ENCODE results near the gene ZNF69.
"Not testable (repeated sequence)": the region's sequence is repeated elsewhere in the genome, so short reads cannot be mapped to it uniquely, and the experiment has no call there.

Gene ZNF69

GRCh38 chr19:11881151-11881800, 6.3 kb upstream of the ZNF69 start:
- Histone ChIP-seq H3K4me3 (ENCODE audit: low read length in 2 of 2) (no peak overlapping the region), H3K79me1 (ENCODE audit: low read depth, low read length) (no peaks in the 10 kb centered on the region), H3K4ac (ENCODE audit: low read length) (no peak overlapping the region), H3K4me2 (ENCODE audit: insufficient read depth, low read length, poor library complexity, severe bottlenecking) (no peak overlapping the region), H2BK5ac (ENCODE audit: low read length) (peak overlapping the region; percentile 13), H4K91ac (ENCODE audit: low read depth, low read length, poor library complexity) (no peak overlapping the region), H2AK5ac (ENCODE audit: low read depth, low read length) (no peak overlapping the region), H4K8ac (ENCODE audit: low read depth, low read length) (no peak overlapping the region), H3K9ac (ENCODE audit: low read depth, low read length, poor library complexity) (no peak overlapping the region), H3K23ac (ENCODE audit: low read depth, low read length, poor library complexity) (no peak overlapping the region), H3K27me3 (ENCODE audit: control insufficient read depth in 3 of 3, insufficient read depth in 3 of 3, low read depth in 1 of 3, low read length in 3 of 3) (no peaks in the 10 kb centered on the region), H3K14ac (ENCODE audit: low read length) (no peak overlapping the region), H3K36me3 (replicated peaks in 1 of 2; ENCODE audit: control insufficient read depth in 2 of 2, insufficient read depth in 2 of 2, low read length in 2 of 2) (no peaks in the 10 kb centered on the region), H3K4me1 (ENCODE audit: control insufficient read depth in 2 of 2, insufficient read depth in 1 of 2, low read depth in 1 of 2, low read length in 2 of 2) (no peaks in the 10 kb centered on the region), H3K9me3 (replicated peaks in 1 of 2; ENCODE audit: control insufficient read depth in 2 of 2, insufficient read depth in 1 of 2, low read depth in 1 of 2, low read length in 2 of 2) (peaks cover 6 to 21% of the 10 kb centered on the region in 2 donors), H2AFZ (ENCODE audit: low read length) (no peak overlapping the region), H2BK12ac (ENCODE audit: low read length) (no peak overlapping the region), H2BK120ac (ENCODE audit: low read depth, low read length) (no peak overlapping the region), H2BK15ac (ENCODE audit: low read length) (no peak overlapping the region), H3K18ac (ENCODE audit: low read length) (peak overlapping the region; percentile 57), H3K27ac (replicated peaks; ENCODE audit: low read length) (no peak overlapping the region)
- no CpG with 5 or more reads among the region's 10 CpGs for WGBS, 2 donors (ENCODE audit: extremely low coverage in 2 of 2, insufficient read length in 2 of 2, insufficient replicate concordance in 1 of 2)
- peak; percentile 62 for DNase-seq (ENCODE audit: low spot score)

- H3K14ac ChIP-seq (ENCODE audit: low read length), result no peak overlapping the region
- no CpG with 5 or more reads among the region's 2 CpGs for WGBS, 2 donors (ENCODE audit: extremely low coverage in 2 of 2, insufficient read length in 2 of 2, insufficient replicate concordance in 1 of 2)
- no peaks in the 10 kb centered on the region for H3K79me1 ChIP-seq (ENCODE audit: low read depth, low read length)
- peaks cover 3 to 4% of the 10 kb centered on the region in 2 donors for H3K4me1 ChIP-seq (ENCODE audit: control insufficient read depth in 2 of 2, insufficient read depth in 1 of 2, low read depth in 1 of 2, low read length in 2 of 2)
- H2BK12ac ChIP-seq (ENCODE audit: low read length), result no peak overlapping the region
- H3K27ac ChIP-seq (replicated peaks; ENCODE audit: low read length), result no peak overlapping the region
- no peak overlapping the region for H2AFZ ChIP-seq (ENCODE audit: low read length)
- no peak overlapping the region for H2BK120ac ChIP-seq (ENCODE audit: low read depth, low read length)
- H2BK5ac ChIP-seq (ENCODE audit: low read length), result no peak overlapping the region
- H3K23ac ChIP-seq (ENCODE audit: low read depth, low read length, poor library complexity), result no peak overlapping the region
- H3K9ac ChIP-seq (ENCODE audit: low read depth, low read length, poor library complexity), result no peak overlapping the region
- H4K91ac ChIP-seq (ENCODE audit: low read depth, low read length, poor library complexity), result no peak overlapping the region
- H3K4me3 ChIP-seq (ENCODE audit: low read length in 2 of 2), result no peak overlapping the region
- H3K9me3 ChIP-seq (replicated peaks in 1 of 2; ENCODE audit: control insufficient read depth in 2 of 2, insufficient read depth in 1 of 2, low read depth in 1 of 2, low read length in 2 of 2), result peaks cover 6 to 24% of the 10 kb centered on the region in 2 donors
- H3K36me3 ChIP-seq (replicated peaks in 1 of 2; ENCODE audit: control insufficient read depth in 2 of 2, insufficient read depth in 2 of 2, low read length in 2 of 2), result no peaks in the 10 kb centered on the region
- H3K4me2 ChIP-seq (ENCODE audit: insufficient read depth, low read length, poor library complexity, severe bottlenecking), result no peak overlapping the region
- no peaks in the 10 kb centered on the region for H3K27me3 ChIP-seq (ENCODE audit: control insufficient read depth in 3 of 3, insufficient read depth in 3 of 3, low read depth in 1 of 3, low read length in 3 of 3)
- no peak for DNase-seq (ENCODE audit: low spot score)
- no peak overlapping the region for H4K8ac ChIP-seq (ENCODE audit: low read depth, low read length)
- H2BK15ac ChIP-seq (ENCODE audit: low read length), result no peak overlapping the region
- no peak overlapping the region for H3K4ac ChIP-seq (ENCODE audit: low read length)
- no peak overlapping the region for H3K18ac ChIP-seq (ENCODE audit: low read length)
- H2AK5ac ChIP-seq (ENCODE audit: low read depth, low read length), result no peak overlapping the region
Observed at GRCh38 chr19:11882606-11883005, 5.0 kb upstream of the ZNF69 start.

GRCh38 chr19:11887234-11887610, 360 bp upstream of the ZNF69 start:
- peak overlapping the region; percentile 45 for H3K9ac ChIP-seq (ENCODE audit: low read depth, low read length, poor library complexity)
- H2BK12ac ChIP-seq (ENCODE audit: low read length), result no peak overlapping the region
- no peak overlapping the region for H3K4ac ChIP-seq (ENCODE audit: low read length)
- H4K91ac ChIP-seq (ENCODE audit: low read depth, low read length, poor library complexity), result no peak overlapping the region
- no peak overlapping the region for H3K14ac ChIP-seq (ENCODE audit: low read length)
- peak overlapping the region; percentile 40 for H2BK15ac ChIP-seq (ENCODE audit: low read length)
- H3K9me3 ChIP-seq (replicated peaks in 1 of 2; ENCODE audit: control insufficient read depth in 2 of 2, insufficient read depth in 1 of 2, low read depth in 1 of 2, low read length in 2 of 2), result peaks cover 9 to 24% of the 10 kb centered on the region in 2 donors
- H3K23ac ChIP-seq (ENCODE audit: low read depth, low read length, poor library complexity), result peak overlapping the region; percentile 6
- H3K27me3 ChIP-seq (ENCODE audit: control insufficient read depth in 3 of 3, insufficient read depth in 3 of 3, low read depth in 1 of 3, low read length in 3 of 3), result no peaks in the 10 kb centered on the region
- peak overlapping the region; percentile 93 for H2AFZ ChIP-seq (ENCODE audit: low read length)
- peaks cover 3 to 17% of the 10 kb centered on the region in 2 donors for H3K36me3 ChIP-seq (replicated peaks in 1 of 2; ENCODE audit: control insufficient read depth in 2 of 2, insufficient read depth in 2 of 2, low read length in 2 of 2)
- H2BK5ac ChIP-seq (ENCODE audit: low read length), result no peak overlapping the region
- H3K27ac ChIP-seq (replicated peaks; ENCODE audit: low read length), result peak overlapping the region; percentile 47
- WGBS, 2 donors (ENCODE audit: extremely low coverage in 2 of 2, insufficient read length in 2 of 2, insufficient replicate concordance in 1 of 2), result no CpG with 5 or more reads among the region's 7 CpGs
- peaks cover 3 to 17% of the 10 kb centered on the region in 2 donors for H3K4me1 ChIP-seq (ENCODE audit: control insufficient read depth in 2 of 2, insufficient read depth in 1 of 2, low read depth in 1 of 2, low read length in 2 of 2)
- no peaks in the 10 kb centered on the region for H3K79me1 ChIP-seq (ENCODE audit: low read depth, low read length)
- no peak overlapping the region for H2BK120ac ChIP-seq (ENCODE audit: low read depth, low read length)
- H3K4me2 ChIP-seq (ENCODE audit: insufficient read depth, low read length, poor library complexity, severe bottlenecking), result peak overlapping the region; percentile 34
- no peak overlapping the region for H2AK5ac ChIP-seq (ENCODE audit: low read depth, low read length)
- peak overlapping the region; percentile 61 for H3K18ac ChIP-seq (ENCODE audit: low read length)
- H3K4me3 ChIP-seq (ENCODE audit: low read length in 2 of 2), result peak overlapping the region in 1 of 2 donors; percentile 83
- H4K8ac ChIP-seq (ENCODE audit: low read depth, low read length), result no peak overlapping the region
- DNase-seq (ENCODE audit: low spot score), result no peak

GRCh38 chr19:11889901-11890300, 2.3 kb downstream of the ZNF69 start:
- Histone ChIP-seq H3K4me2 (ENCODE audit: insufficient read depth, low read length, poor library complexity, severe bottlenecking) (peak overlapping the region; percentile 59), H3K4me1 (ENCODE audit: control insufficient read depth in 2 of 2, insufficient read depth in 1 of 2, low read depth in 1 of 2, low read length in 2 of 2) (peaks cover 3 to 17% of the 10 kb centered on the region in 2 donors), H3K9me3 (replicated peaks in 1 of 2; ENCODE audit: control insufficient read depth in 2 of 2, insufficient read depth in 1 of 2, low read depth in 1 of 2, low read length in 2 of 2) (peaks cover 30 to 51% of the 10 kb centered on the region in 2 donors), H2BK5ac (ENCODE audit: low read length) (peak overlapping the region; percentile 49), H3K4me3 (ENCODE audit: low read length in 2 of 2) (peak overlapping the region in 1 of 2 donors; percentile 83), H3K27ac (replicated peaks; ENCODE audit: low read length) (peak overlapping the region; percentile 91), H3K36me3 (replicated peaks in 1 of 2; ENCODE audit: control insufficient read depth in 2 of 2, insufficient read depth in 2 of 2, low read length in 2 of 2) (peaks cover 19 to 44% of the 10 kb centered on the region in 2 donors)
- H4K8ac ChIP-seq (ENCODE audit: low read depth, low read length); H3K23ac ChIP-seq (ENCODE audit: low read depth, low read length, poor library complexity); H2AK5ac ChIP-seq (ENCODE audit: low read depth, low read length); H3K14ac ChIP-seq (ENCODE audit: low read length); H2AFZ ChIP-seq (ENCODE audit: low read length); H2BK12ac ChIP-seq (ENCODE audit: low read length); H2BK15ac ChIP-seq (ENCODE audit: low read length); H3K4ac ChIP-seq (ENCODE audit: low read length); H2BK120ac ChIP-seq (ENCODE audit: low read depth, low read length); H3K27me3 ChIP-seq (ENCODE audit: control insufficient read depth in 3 of 3, insufficient read depth in 3 of 3, low read depth in 1 of 3, low read length in 3 of 3); H3K18ac ChIP-seq (ENCODE audit: low read length); H4K91ac ChIP-seq (ENCODE audit: low read depth, low read length, poor library complexity); H3K9ac ChIP-seq (ENCODE audit: low read depth, low read length, poor library complexity); H3K79me1 ChIP-seq (ENCODE audit: low read depth, low read length): not testable (repeated sequence)
- DNase-seq (ENCODE audit: low spot score), result peak; percentile 49
- no CpG with 5 or more reads among the region's 6 CpGs for WGBS, 2 donors (ENCODE audit: extremely low coverage in 2 of 2, insufficient read length in 2 of 2, insufficient replicate concordance in 1 of 2)

All from neuronal stem cell (in vitro differentiated cells).